Measurements from ENCODE around the gene CDSN.

CDSN gene

DNA sequence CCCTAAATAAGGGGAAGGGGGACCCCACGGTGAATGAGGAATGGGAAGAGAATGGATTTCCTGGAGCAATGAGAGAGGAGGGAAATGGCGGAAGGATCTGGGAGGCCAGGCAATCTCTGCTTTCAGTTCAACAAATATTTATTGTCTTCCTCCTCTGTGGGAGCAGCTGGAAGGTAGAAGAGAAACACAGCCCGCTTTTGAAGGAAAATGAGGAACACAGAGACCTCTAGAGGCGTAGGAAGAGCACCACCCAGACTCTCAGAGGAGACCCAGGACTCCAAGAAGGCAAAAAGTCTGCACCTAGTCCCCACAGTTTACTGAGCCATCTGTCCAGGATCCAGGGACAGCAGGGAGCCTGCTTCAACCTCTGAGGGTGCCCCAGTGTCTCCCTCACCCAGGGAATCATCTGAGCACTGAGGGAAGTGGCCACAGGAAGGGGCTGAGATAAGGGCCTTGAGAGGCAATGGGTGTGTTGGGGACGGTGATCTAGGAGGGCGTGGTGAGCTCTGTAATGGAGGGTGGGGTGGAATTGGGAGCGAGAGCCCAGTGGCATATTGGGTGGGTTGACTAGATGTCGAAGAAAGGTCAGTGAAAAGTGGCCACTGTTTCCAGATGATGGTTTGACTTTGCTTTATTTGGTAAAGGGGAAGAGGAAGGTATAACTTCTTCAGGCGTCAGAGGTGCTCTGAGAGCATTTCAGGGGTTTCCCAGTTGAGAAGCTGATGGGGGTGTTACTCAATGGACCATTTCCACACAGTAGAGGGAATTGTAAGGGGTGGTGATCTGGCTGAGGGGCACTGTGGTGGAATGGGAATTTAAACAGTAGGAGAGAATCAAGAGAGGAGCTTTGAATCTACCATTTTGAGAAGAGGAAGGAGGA lies 5.0 kb downstream of the CDSN start:
- no peaks in the 10 kb centered on the region for H3K9me3 Mint-ChIP-seq

DNA sequence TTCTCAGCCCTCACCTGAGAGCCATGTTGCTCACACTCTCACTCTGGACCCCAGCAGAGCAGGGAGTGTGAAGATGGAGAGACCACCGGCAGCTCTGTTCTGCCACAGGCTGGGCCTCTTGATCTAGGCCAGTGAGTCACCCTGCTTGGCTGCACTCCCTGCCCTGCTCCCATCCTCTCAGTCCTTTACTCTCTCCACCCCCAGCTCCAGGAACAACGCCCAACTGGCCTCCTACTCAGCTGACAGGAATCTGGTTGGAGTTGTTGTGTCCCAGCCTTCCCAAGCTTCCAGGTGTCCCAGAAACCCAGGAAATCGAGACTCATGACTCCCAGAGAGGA lies 5.7 kb downstream of the CDSN start, which contains the start of gene PSORS1C1:
Gene PSORS1C1 (plus strand): TSS at position 260 of the 338 bp plus-strand sequence. CDS start 14,833 bp downstream, outside the sequence.
- no peaks in the 10 kb centered on the region for H3K9me3 Mint-ChIP-seq
- H3K4me1 Mint-ChIP-seq (ENCODE audit: low read depth): peaks cover 2% of the 10 kb centered on the region
- H3K27me3 Mint-ChIP-seq: peaks cover 8% of the 10 kb centered on the region
- no peak for DNase-seq
- no peak within 1 kb of the TSS for H3K4me3 Mint-ChIP-seq
- no peaks in the 10 kb centered on the region for H3K36me3 Mint-ChIP-seq (ENCODE audit: low read depth)
- no peak within 1 kb of the TSS for H3K27ac Mint-ChIP-seq

More for the DNA sequence above, 5.0 kb downstream of the CDSN start:
- Mint-ChIP-seq H3K27ac (no peak overlapping the region), H3K4me3 (no peak overlapping the region), H3K36me3 (ENCODE audit: low read depth) (no peaks in the 10 kb centered on the region), H3K27me3 (peaks cover 3% of the 10 kb centered on the region), H3K4me1 (ENCODE audit: low read depth) (peaks cover 2% of the 10 kb centered on the region)
- no peak for DNase-seq

DNA sequence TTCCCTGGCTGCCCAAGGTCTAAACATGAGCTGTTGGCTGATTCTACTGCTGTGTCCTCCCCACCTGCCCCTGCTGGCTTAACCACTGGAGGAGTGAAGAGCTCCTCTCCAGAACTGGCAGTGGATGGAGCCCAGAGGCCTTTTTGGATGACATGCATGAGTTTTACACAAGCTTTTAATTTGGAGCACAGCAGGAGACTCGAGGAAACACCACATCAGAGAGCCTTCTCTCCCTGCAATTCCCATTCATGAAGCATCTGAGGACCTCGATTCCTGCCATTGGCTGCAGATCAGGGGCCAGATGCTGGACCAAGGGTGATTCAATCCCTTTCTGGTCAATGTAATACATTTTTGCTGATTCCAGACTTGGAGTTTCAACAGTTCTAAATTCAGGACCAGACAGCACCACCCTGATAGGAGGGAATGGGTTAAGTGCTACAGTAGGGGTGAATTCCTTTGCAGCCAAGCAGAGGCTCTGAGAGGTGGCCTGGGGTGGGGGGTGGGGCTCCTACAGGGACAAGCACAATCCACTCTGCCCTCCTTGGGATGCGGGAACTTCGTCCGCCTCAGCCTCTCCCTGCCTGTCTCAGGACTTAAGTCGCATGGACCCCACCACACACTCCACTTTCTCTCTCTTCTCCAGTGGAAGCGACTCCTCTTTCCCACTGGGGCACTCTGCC lies 6.2 kb downstream of the CDSN start:
- H3K27me3 Mint-ChIP-seq: peaks cover 10% of the 10 kb centered on the region

DNA sequence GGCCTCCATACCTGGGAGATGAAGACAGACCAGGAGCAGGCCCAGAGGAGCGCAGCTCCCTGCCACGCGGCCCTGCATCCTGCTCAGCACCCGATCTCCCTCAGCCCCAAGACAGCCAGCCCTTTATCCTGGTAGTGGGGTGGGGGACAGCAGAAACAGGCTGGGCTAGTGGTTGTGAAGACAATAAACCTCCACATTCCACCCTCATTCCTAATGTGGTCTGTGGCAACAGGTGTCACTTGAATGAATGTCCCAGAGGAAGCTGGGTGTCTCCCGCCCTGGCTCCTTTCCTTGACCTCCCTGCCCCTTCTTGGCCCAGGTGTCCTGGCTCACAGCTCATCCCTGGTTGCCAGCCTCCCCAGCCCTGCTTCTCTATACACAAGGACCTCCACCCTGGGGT lies 7.8 kb downstream of the CDSN start, which contains the start of gene C6orf15:
Gene C6orf15 (minus strand): TSS at position 98 of the 400 bp plus-strand sequence. CDS start 20 bp downstream, at position 78.
- Mint-ChIP-seq H3K4me1 (ENCODE audit: low read depth) (peaks cover 2% of the 10 kb centered on the region), H3K9me3 (no peaks in the 10 kb centered on the region), H3K27me3 (peaks cover 7% of the 10 kb centered on the region), H3K27ac (no peak within 1 kb of the TSS), H3K4me3 (no peak within 1 kb of the TSS), H3K36me3 (ENCODE audit: low read depth) (no peaks in the 10 kb centered on the region)
- DNase-seq: no peak

More for the DNA sequence above, 6.2 kb downstream of the CDSN start:
- H3K9me3 Mint-ChIP-seq: no peaks in the 10 kb centered on the region
- peaks cover 2% of the 10 kb centered on the region for H3K4me1 Mint-ChIP-seq (ENCODE audit: low read depth)
- H3K4me3 Mint-ChIP-seq: no peak overlapping the region
- H3K36me3 Mint-ChIP-seq (ENCODE audit: low read depth): no peaks in the 10 kb centered on the region
- DNase-seq: no peak
- H3K27ac Mint-ChIP-seq: no peak overlapping the region

GRCh38 chr6:31111712-31112111 lies 8.5 kb downstream of the CDSN start:
- DNase-seq: no peak
- Mint-ChIP-seq H3K4me1 (ENCODE audit: low read depth) (peaks cover 4% of the 10 kb centered on the region), H3K27me3 (peaks cover 7% of the 10 kb centered on the region), H3K27ac (no peak overlapping the region), H3K4me3 (no peak overlapping the region), H3K36me3 (ENCODE audit: low read depth) (no peaks in the 10 kb centered on the region), H3K9me3 (no peaks in the 10 kb centered on the region)

DNA sequence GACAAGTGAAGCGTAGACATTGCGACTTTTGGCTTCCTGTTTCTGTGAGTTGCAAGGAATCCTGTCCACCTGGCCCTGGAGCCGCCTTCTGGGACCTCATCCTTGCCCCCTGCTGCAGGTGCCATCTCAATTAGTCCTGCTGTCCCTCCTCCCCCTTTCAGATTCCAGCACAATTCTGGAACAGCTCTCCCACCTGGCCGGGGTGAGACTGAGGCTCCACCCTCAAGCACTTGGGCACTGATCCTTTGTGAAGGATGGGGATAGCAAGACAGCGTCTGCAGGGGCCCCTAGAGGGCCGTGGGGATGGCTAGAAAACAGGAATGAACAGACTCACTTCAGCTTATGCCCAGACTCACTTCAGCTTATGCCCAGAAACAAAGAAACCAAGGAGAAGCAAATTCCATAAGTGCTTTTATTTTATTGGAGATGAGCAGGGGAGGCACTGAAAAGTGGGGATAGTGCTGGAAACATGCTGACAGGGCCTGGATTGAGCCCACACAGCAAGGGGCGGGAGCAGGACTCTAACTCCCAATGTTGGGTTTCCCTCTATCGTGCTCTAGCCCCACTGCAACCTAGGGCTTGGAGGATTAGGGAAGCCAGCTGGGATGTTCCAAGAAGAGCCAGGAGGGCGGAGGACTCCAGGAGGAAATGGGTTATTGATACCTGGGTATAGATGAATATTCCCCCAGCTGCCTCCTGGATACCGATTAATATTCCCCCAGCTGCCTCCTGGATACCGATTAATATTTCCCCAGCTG lies 9.2 kb downstream of the CDSN start:
- no peak overlapping the region for H3K27ac Mint-ChIP-seq
- H3K4me1 Mint-ChIP-seq (ENCODE audit: low read depth): peaks cover 4% of the 10 kb centered on the region
- no peaks in the 10 kb centered on the region for H3K9me3 Mint-ChIP-seq
- no peaks in the 10 kb centered on the region for H3K36me3 Mint-ChIP-seq (ENCODE audit: low read depth)
- no peak for DNase-seq
- no peak overlapping the region for H3K4me3 Mint-ChIP-seq
- peaks cover 7% of the 10 kb centered on the region for H3K27me3 Mint-ChIP-seq

DNA sequence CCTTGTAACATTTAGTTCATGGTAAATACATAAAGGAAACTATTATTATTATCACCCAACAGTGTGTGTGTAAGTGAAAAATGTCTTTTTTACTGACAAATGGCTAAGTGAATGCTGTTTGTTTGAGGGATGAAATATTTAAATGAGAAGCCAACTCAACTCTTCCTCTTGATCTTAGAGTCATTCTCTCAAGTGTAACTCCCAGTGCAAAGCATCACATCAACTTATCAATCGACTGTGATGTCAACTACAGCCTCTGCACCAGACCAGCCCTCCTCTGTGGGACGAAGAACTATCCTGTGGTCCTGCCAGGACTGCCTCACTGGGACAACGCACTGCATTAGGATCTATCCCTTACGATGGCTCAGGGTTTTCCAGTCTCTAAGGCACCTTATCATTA lies 13.2 kb downstream of the CDSN start:
- H3K36me3 Mint-ChIP-seq (ENCODE audit: low read depth): no peaks in the 10 kb centered on the region
- H3K9me3 Mint-ChIP-seq: no peaks in the 10 kb centered on the region
- DNase-seq: no peak
- peaks cover 7% of the 10 kb centered on the region for H3K27me3 Mint-ChIP-seq
- H3K4me3 Mint-ChIP-seq: no peak overlapping the region
- H3K4me1 Mint-ChIP-seq (ENCODE audit: low read depth): peaks cover 6% of the 10 kb centered on the region
- no peak overlapping the region for H3K27ac Mint-ChIP-seq

DNA sequence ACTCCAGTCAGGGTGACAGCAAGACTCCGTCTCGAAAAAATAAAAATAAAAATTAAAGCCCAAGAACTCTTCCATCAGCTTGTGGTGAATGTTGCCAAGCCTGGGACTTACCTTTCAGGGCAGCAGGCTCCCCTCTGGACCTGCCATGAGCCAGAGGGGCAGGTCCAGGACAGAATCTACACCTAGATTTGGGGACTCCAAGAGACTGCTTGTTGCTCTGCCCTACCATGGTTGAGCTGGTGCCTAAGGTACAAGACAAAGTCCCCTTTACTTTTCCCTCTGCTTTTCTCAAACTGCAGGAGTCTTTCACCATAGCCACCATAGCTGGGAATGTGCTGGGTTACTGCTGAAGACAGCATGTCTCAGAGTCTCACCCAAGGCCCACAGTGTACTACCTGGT lies 17.1 kb downstream of the CDSN start:
- DNase-seq: no peak
- Mint-ChIP-seq H3K4me3 (no peak overlapping the region), H3K9me3 (no peaks in the 10 kb centered on the region), H3K27me3 (no peaks in the 10 kb centered on the region), H3K4me1 (ENCODE audit: low read depth) (peaks cover 7% of the 10 kb centered on the region), H3K36me3 (ENCODE audit: low read depth) (no peaks in the 10 kb centered on the region), H3K27ac (no peak overlapping the region)

- no peak overlapping the region for H3K27ac Mint-ChIP-seq
- peaks cover 40% of the 10 kb centered on the region for H3K4me1 Mint-ChIP-seq (ENCODE audit: low read depth)
- no peak overlapping the region for H3K4me3 Mint-ChIP-seq
- no peak for DNase-seq
- H3K36me3 Mint-ChIP-seq (ENCODE audit: low read depth): no peaks in the 10 kb centered on the region
- no peaks in the 10 kb centered on the region for H3K9me3 Mint-ChIP-seq
- no peaks in the 10 kb centered on the region for H3K27me3 Mint-ChIP-seq
These were observed 21.8 kb downstream of the CDSN start for GRCh38 chr6:31098449-31098938.

- H3K27ac Mint-ChIP-seq: no peak overlapping the region
- no peaks in the 10 kb centered on the region for H3K27me3 Mint-ChIP-seq
- DNase-seq: no peak
- H3K4me3 Mint-ChIP-seq: no peak overlapping the region
- no peaks in the 10 kb centered on the region for H3K9me3 Mint-ChIP-seq
- peaks cover 41% of the 10 kb centered on the region for H3K4me1 Mint-ChIP-seq (ENCODE audit: low read depth)
- H3K36me3 Mint-ChIP-seq (ENCODE audit: low read depth): no peaks in the 10 kb centered on the region
These were observed 23.6 kb downstream of the CDSN start for GRCh38 chr6:31096656-31097055.

- no peak overlapping the region for H3K27ac Mint-ChIP-seq
- no peaks in the 10 kb centered on the region for H3K9me3 Mint-ChIP-seq
- peaks cover 41% of the 10 kb centered on the region for H3K4me1 Mint-ChIP-seq (ENCODE audit: low read depth)
- DNase-seq: no peak
- H3K36me3 Mint-ChIP-seq (ENCODE audit: low read depth): no peaks in the 10 kb centered on the region
- no peaks in the 10 kb centered on the region for H3K27me3 Mint-ChIP-seq
- H3K4me3 Mint-ChIP-seq: no peak overlapping the region
These were observed 24.0 kb downstream of the CDSN start for GRCh38 chr6:31096215-31096614.

GRCh38 chr6:31094389-31094881 lies 25.8 kb downstream of the CDSN start:
- Mint-ChIP-seq H3K36me3 (ENCODE audit: low read depth) (no peaks in the 10 kb centered on the region), H3K4me3 (no peak overlapping the region), H3K27me3 (no peaks in the 10 kb centered on the region), H3K27ac (peak overlapping the region; percentile 86), H3K4me1 (ENCODE audit: low read depth) (peaks cover 41% of the 10 kb centered on the region), H3K9me3 (no peaks in the 10 kb centered on the region)
- DNase-seq: peak; percentile 59

DNA sequence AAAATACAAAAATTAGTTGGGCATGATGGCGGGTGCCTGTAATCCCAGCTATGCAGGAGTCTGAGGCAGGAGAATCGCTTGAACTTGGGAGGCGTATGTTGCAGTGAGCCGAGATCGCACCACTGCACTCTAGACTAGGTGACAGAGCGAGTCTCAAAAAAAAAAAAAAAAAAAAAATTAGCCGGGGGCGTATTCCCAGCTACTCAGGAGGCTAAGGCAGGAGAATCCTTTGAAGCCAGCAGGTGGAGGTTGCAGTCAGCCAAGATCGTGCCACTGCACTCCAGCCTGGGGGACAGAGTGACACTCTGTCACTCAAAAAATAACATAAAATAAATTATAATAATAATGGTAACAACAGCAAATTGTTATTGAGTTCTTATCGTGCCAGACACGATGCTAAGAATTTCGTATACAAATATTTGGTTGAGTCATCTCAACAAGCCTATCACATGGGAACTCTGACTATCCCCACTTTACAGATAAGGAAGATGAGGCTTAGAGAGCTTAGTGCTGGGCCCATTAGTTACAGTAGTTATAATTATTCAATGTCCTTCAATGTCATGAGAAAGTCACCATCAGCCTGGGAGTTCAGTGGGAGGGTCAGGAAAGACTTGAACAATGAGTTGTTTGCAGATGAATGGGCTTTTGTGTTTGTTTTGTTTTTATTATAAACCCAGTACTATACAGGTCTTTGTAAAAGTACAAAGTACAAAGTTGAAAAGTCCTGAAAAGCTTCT lies 27.3 kb downstream of the CDSN start:
- H3K4me1 Mint-ChIP-seq (ENCODE audit: low read depth): peaks cover 41% of the 10 kb centered on the region
- no peaks in the 10 kb centered on the region for H3K9me3 Mint-ChIP-seq
- H3K27ac Mint-ChIP-seq: no peak overlapping the region
- DNase-seq: no peak
- no peaks in the 10 kb centered on the region for H3K36me3 Mint-ChIP-seq (ENCODE audit: low read depth)
- no peaks in the 10 kb centered on the region for H3K27me3 Mint-ChIP-seq
- H3K4me3 Mint-ChIP-seq: no peak overlapping the region

GRCh38 chr6:31092238-31092637 lies 28.0 kb downstream of the CDSN start:
- DNase-seq: no peak
- Mint-ChIP-seq H3K27me3 (no peaks in the 10 kb centered on the region), H3K4me1 (ENCODE audit: low read depth) (peaks cover 41% of the 10 kb centered on the region), H3K27ac (no peak overlapping the region), H3K9me3 (no peaks in the 10 kb centered on the region), H3K4me3 (no peak overlapping the region), H3K36me3 (ENCODE audit: low read depth) (no peaks in the 10 kb centered on the region)

All from activated T-cell treated with anti-CD3 and anti-CD28 coated beads, Interleukin-2, amount 50 U/mL, for 24 hours (primary cell).